GM23338 (cell line): ENCODE measurements around the gene LHB.

ENCODE experiments used
- CREB1 ChIP-seq: fragments of 250-450 bp; sonication (Bioruptor Pico); IDR thresholded peaks from 2 replicates; pipeline ENCODE4 v1.5.0; 2020; ENCODE audit warnings: low read depth, mild to moderate bottlenecking, moderate library complexity
- CTCF ChIP-seq, 2 experiments: fragments of 200-600 bp in 1 of 2; sonication (generic) in 1 of 2; conservative IDR thresholded peaks; 2 replicates each; pipeline versions ENCODE4 v1.5.1 to v1.6.1; 2016 to 2017; ENCODE audit warnings: antibody characterized with exemption in 2 of 2, low read depth in 2 of 2, mild to moderate bottlenecking in 2 of 2, moderate library complexity in 1 of 2
- EZH2 ChIP-seq: fragments of 200-600 bp; sonication (generic); IDR thresholded peaks from one replicate; pipeline ENCODE4 v1.8.0; 2017; ENCODE audit warnings: antibody characterized with exemption, mild to moderate bottlenecking, low read depth; ENCODE audit not compliant: unreplicated experiment
- EZH2phosphoT487 ChIP-seq: fragments of 200-600 bp; sonication (generic); IDR thresholded peaks from one replicate; pipeline ENCODE4 v1.8.1; 2018; ENCODE audit warnings: antibody characterized with exemption; ENCODE audit not compliant: unreplicated experiment
- JUNB ChIP-seq: IDR thresholded peaks from one replicate; pipeline ENCODE4 v1.6.1; 2016; ENCODE audit warnings: antibody characterized with exemption; ENCODE audit not compliant: unreplicated experiment
- NANOG ChIP-seq: IDR thresholded peaks from 2 replicates; pipeline ENCODE4 v1.6.1; 2016; ENCODE audit warnings: antibody characterized with exemption, borderline replicate concordance
- POLR2AphosphoS5 ChIP-seq: IDR thresholded peaks from 2 replicates; pipeline ENCODE4 v1.6.1; 2016; ENCODE audit warnings: antibody characterized with exemption, low read depth
- REST ChIP-seq: IDR thresholded peaks from one replicate; pipeline ENCODE4 v1.6.1; 2018; ENCODE audit warnings: antibody characterized with exemption; ENCODE audit not compliant: unreplicated experiment
- STAT1 ChIP-seq: IDR thresholded peaks from one replicate; pipeline ENCODE4 v1.6.1; 2016; ENCODE audit warnings: antibody characterized with exemption; ENCODE audit not compliant: unreplicated experiment
- ZNF114 ChIP-seq: fragments of 250-450 bp; sonication (Bioruptor Pico); IDR thresholded peaks from 2 replicates; pipeline ENCODE4 v1.5.0; 2020; ENCODE audit warnings: mild to moderate bottlenecking, moderate library complexity
- ZNF331 ChIP-seq: fragments of 250-450 bp; sonication (Bioruptor Pico); IDR thresholded peaks from 2 replicates; pipeline ENCODE4 v1.5.0; 2020; ENCODE audit warnings: low read depth, mild to moderate bottlenecking, moderate library complexity
- TF ChIP-seq, protein P1 (sequence below): IDR thresholded peaks from 2 replicates; pipeline ENCODE4 v1.6.1; 2016; ENCODE audit warnings: antibody characterized with exemption
- TF ChIP-seq, protein P2 (sequence below): fragments of 250-450 bp; sonication (Bioruptor Pico); IDR thresholded peaks from 2 replicates; pipeline ENCODE4 v1.5.0; 2020; ENCODE audit warnings: mild to moderate bottlenecking, moderate library complexity

DNA sequence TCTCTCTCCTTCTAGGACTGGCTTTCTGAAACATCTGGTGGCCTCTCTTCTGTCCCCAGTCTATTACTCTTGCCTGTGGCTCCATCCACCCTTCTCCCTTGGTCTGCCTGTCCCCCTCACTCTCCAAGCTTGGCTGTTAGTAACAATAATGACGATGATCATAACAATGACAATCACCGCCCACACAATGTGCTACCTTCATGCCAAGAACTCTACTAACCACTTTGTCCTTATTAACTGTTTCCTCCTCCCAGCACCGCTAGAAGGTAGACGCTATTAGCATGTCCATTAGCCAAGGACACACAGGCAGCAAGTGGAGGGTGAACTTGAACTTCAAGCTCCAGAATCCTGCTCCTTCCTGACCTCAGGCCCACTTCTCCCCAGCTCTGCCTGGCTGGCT is 26.5 kb downstream of the LHB start:
- TF ChIP-seq CTCF (conservative IDR thresholded peaks at IDR 0.05; ENCODE audit: low read depth in 2 of 2) (no peak), EZH2 (no peak), REST (no peak), STAT1 (no peak), POLR2AphosphoS5 (no peak), ZNF114 (CRISPR knock-in tag) (no peak), EZH2phosphoT487 (no peak), NANOG (no peak), JUNB (no peak), CREB1 (CRISPR knock-in tag) (no peak), ZNF331 (CRISPR knock-in tag) (no peak)
- TF ChIP-seq, protein P1, sequence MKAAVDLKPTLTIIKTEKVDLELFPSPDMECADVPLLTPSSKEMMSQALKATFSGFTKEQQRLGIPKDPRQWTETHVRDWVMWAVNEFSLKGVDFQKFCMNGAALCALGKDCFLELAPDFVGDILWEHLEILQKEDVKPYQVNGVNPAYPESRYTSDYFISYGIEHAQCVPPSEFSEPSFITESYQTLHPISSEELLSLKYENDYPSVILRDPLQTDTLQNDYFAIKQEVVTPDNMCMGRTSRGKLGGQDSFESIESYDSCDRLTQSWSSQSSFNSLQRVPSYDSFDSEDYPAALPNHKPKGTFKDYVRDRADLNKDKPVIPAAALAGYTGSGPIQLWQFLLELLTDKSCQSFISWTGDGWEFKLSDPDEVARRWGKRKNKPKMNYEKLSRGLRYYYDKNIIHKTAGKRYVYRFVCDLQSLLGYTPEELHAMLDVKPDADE, result no peak
- TF ChIP-seq, protein P2, sequence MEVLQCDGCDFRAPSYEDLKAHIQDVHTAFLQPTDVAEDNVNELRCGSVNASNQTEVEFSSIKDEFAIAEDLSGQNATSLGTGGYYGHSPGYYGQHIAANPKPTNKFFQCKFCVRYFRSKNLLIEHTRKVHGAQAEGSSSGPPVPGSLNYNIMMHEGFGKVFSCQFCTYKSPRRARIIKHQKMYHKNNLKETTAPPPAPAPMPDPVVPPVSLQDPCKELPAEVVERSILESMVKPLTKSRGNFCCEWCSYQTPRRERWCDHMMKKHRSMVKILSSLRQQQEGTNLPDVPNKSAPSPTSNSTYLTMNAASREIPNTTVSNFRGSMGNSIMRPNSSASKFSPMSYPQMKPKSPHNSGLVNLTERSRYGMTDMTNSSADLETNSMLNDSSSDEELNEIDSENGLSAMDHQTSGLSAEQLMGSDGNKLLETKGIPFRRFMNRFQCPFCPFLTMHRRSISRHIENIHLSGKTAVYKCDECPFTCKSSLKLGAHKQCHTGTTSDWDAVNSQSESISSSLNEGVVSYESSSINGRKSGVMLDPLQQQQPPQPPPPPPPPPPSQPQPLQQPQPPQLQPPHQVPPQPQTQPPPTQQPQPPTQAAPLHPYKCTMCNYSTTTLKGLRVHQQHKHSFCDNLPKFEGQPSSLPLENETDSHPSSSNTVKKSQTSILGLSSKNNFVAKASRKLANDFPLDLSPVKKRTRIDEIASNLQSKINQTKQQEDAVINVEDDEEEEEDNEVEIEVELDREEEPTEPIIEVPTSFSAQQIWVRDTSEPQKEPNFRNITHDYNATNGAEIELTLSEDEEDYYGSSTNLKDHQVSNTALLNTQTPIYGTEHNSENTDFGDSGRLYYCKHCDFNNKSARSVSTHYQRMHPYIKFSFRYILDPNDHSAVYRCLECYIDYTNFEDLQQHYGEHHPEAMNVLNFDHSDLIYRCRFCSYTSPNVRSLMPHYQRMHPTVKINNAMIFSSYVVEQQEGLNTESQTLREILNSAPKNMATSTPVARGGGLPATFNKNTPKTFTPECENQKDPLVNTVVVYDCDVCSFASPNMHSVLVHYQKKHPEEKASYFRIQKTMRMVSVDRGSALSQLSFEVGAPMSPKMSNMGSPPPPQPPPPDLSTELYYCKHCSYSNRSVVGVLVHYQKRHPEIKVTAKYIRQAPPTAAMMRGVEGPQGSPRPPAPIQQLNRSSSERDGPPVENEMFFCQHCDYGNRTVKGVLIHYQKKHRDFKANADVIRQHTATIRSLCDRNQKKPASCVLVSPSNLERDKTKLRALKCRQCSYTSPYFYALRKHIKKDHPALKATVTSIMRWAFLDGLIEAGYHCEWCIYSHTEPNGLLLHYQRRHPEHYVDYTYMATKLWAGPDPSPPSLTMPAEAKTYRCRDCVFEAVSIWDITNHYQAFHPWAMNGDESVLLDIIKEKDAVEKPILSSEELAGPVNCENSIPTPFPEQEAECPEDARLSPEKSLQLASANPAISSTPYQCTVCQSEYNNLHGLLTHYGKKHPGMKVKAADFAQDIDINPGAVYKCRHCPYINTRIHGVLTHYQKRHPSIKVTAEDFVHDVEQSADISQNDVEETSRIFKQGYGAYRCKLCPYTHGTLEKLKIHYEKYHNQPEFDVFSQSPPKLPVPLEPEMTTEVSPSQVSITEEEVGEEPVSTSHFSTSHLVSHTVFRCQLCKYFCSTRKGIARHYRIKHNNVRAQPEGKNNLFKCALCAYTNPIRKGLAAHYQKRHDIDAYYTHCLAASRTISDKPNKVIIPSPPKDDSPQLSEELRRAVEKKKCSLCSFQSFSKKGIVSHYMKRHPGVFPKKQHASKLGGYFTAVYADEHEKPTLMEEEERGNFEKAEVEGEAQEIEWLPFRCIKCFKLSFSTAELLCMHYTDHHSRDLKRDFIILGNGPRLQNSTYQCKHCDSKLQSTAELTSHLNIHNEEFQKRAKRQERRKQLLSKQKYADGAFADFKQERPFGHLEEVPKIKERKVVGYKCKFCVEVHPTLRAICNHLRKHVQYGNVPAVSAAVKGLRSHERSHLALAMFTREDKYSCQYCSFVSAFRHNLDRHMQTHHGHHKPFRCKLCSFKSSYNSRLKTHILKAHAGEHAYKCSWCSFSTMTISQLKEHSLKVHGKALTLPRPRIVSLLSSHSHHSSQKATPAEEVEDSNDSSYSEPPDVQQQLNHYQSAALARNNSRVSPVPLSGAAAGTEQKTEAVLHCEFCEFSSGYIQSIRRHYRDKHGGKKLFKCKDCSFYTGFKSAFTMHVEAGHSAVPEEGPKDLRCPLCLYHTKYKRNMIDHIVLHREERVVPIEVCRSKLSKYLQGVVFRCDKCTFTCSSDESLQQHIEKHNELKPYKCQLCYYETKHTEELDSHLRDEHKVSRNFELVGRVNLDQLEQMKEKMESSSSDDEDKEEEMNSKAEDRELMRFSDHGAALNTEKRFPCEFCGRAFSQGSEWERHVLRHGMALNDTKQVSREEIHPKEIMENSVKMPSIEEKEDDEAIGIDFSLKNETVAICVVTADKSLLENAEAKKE (CRISPR knock-in tag), result no peak
